T-helper 2 cell treated with Interferon-gamma antibody and Interleukin-4, amounts not matched to agents 100 ng/mL and 5 ng/mL, for 36 hours (primary cell): ENCODE results near the gene IL5RA. TPM values are rescaled to one million over a fixed set of nuclear protein-coding genes. Genes with fewer than 3 reads are reported as not detected.

ENCODE experiments used
- intact Hi-C: fragments of 100-400 bp; cut with micrococcal nuclease; formaldehyde crosslinking; loops from one replicate; pipeline ENCODE4 v1.15.1; 2023
- total RNA-seq: library from RNA; stranded (reverse); gene quantifications from 2 replicates; pipeline ENCODE4 v1.2.3, GENCODE V29; 2022

The IL5RA gene
- total RNA-seq, 1 donor from 2014 or later: not detected

DNA sequence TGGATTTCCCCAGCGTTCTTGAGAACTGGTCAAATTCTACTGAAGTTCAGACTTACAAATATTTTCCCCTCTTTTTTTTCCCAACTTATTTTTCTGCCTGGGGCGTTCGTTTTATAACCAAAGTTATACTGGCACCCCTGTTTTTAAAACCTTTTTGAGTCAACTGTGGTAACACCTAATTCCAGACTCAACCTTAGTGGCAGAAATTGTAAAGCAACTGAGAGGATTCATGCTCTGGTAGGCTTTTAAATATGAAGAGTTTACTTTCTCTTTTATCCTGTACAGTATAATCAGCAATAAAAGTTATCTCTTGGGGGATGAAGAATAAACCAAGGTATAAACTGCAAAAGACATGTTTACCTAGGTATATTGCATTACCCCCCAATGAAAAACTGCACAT is 2.3 kb downstream of the IL5RA start:
- intact Hi-C loops: no loop called here

DNA sequence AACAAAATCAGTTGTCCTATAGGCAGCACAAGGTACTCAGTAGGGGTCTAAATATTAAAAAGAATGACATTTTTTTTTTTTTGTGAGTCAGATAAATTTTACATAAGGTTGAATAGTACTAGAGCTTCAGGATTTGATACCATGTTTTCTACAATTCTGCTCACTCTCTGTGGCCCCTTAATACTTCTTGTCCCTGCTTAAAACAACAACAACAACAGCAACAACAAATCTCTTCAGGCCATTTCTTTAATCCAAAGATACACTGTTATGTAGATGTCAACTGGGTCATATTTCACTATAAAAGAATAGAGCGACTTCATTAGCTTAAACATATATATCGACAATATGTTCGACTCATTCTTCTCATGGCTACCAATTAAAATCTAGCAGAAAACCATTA is 3.0 kb downstream of the IL5RA start:
- intact Hi-C loops: no loop called here

DNA sequence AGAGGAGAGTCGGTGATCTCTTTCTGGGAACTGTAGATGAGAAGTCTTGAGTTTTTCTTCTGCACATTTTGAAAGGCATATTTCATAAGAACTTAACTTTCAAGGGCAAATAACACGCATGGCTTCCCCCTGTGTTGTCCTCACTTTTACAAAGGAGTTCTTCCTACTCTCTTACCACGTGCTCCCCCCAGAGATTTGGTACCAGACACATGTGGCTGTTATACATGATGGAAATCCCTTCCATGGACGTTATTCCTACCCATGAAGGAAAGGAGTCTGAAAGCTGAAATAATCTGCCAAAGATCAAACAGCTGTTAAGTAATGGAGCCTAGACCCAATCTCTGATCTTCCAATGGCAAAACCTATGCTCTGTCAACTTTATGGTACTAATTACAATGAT is 4.4 kb downstream of the IL5RA start:
- intact Hi-C loops: no loop called here

DNA sequence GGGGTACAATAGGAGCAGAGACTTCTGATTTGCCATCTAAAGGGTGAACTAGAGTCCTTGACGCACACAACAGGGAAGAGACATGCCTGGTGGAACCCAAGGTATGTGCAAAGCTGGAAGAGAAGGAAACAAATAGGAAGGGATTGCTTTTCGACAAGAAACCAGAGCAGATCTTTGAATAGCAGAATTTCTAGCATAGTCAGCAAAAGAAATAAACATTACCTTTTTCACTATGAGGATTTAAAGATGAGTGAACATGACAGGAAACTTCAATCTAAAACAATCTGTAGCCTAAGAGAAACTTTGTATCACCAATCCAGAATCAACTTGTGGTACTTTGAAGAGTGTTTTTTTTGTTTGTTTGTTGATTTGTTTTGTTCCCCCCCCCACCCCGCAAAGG is 4.9 kb downstream of the IL5RA start:
- intact Hi-C loops: no loop called here

DNA sequence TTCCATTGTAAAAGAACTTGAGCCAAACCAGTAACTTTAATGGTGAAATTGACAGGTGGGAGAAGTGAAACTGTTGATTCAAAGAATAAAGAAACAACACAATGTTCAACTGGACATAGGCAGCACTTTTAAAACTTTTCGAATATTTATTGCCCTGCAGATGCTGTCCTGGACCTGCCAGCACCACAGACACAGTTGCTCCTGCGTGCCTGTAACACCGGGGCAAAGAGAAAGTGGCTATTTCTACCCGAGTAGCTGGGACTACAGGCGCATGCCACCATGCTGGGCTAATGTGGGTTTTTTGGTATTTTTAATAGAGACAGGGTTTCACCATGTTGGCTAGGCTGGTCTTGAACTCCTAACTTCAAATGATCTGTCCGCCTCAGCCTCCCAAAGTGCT is 7.4 kb downstream of the IL5RA start:
- intact Hi-C loops: no loop called here

DNA sequence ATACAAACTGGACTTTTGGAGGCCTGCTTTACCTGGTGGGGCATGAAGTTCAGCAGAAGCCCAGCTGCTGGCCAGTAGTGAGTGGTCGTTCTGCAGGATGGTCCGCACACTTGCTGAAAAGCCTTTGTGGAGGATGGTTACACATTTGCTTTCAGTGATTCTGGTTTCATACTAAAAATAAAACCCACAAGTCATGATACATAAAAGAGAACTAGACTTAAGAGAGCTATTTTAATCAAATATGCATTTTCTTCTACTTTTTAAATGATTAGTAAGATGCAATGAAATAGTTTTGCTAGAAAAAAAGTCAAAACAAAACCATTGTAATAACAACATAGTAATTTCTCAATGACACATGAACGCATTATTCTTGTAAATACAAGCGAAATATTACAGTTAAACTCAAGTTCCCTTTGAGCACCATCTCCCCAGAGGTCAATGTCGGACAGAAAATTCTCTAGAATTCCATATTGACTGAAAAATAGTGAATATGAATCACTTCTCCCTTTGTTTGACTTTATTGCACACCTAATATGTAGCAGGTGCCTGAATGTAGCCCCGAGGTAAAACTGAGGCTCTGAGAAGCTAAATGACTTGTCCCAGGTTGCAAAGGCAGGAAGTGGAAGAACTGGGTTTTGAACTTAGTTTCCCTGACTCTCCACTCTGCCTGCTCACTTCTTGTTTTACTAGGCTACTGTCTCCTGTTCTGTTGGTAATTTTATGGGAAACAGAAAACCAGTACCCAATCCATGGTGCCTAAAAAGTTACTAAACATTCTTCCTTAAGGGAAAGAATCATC is 8.3 kb downstream of the IL5RA start:
- intact Hi-C loops: no loop called here

DNA sequence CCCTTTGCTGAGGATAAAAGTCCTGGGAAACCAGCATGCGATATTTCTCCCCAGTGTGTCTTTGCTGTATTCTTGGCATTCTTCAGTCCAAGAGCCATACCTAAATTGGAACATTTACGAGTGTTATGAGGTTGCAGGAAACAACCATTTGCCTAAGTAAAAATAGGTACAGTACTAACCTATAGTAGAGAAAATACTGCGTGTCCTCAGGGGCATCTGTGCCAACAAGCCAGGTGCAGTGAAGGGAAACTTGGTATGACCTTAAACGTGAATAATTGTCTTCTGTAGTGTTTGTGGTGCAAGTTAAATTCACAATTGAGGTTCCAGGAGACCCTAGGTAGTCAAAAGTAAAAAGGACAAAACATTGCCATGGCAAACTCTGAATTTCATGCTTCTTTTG is 12.2 kb downstream of the IL5RA start:
- intact Hi-C loops: no loop called here

DNA sequence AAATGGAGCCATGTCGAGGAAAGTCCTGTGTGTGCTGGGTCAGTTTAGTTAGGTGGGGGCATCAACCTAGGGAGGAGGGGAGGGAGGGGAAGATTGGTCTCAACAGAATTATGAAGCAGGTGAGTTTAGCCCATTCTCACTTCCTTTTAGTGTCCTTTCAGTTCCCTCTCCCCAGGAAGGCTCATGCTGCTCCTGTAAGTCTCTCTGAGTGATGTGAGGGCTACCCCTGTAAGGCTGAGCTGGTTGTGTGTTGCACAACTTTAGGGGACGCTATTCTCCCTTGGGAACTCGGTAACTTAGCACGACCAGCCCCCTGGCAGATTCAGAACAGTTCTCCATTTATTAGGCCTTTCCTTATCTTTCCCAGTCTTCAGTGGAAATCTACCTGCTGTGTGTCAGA is 21.2 kb downstream of the IL5RA start:
- intact Hi-C loops: no loop called here

DNA sequence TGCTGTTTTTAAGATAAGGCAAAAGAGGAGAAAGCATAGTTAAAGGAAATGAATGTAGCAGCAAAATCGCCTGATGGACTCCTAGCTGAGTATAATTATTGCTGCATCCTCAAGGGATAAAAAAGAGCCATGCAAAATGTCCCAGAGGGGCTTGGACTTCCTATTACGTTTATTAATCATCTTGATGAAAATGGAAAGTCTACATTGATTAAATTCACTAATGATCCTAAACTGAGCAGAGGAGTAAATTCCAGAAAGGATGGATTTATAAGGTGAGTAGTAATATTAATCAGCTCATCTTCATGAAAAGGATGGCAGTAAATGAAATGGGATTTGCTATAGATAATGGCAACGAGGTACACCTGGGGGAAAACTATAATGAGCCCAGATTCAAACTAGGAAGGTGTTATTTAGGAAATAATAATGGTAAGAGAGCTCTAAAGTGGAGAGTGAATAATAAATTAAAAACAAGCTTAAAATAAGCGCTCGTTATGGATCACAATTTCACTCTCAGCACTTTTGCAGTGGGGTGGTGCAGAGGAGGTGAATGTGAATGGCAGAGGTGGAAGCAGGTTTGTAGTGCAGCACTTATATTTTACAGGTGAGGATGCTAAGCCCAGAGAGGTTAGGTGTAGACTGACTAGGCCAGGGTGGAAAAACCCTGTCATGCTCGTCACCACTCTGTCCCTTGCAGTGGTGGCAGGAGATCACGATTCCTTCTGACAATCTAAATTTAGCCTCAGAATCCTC is 22.3 kb downstream of the IL5RA start:
- intact Hi-C loops: no loop called here

DNA sequence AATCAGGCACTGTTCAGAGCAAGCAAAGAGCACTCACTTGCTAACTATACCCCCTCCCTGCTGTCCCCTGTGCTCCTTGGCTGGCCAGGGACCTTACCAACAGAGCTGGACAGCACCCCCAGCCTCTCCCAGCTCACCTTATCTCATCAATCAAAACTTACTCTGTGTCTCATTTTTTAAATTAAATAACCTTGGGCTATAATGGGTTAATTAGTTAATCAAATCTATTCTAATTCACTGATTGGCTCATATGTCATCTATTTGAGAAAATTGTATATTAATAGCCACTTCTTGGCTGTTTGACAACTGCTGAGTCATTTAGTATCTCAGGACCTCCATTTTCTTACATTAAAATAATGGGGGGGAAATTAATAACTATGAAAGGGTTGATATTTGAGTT is 22.9 kb downstream of the IL5RA start:
- intact Hi-C loops: no loop called here

DNA sequence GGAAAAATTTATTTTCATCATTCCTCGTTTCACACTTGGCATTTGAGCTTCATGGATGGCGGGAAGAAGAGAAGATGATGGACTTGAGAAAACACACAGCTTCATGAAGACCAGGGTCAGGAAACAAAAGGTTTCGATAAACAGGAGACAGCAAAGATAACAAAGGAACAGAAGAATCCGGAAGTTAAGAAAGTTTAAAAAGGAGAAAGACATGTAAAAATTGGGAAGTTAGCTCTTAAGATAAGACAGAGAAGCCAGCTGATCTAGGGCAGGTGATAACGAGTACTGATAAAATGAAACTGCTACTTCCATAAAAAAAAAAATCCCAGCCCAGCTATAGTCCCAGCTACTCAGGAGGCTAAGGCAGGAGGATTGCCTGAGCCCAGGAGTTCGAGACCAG is 23.9 kb downstream of the IL5RA start:
- intact Hi-C loops: no loop called here

DNA sequence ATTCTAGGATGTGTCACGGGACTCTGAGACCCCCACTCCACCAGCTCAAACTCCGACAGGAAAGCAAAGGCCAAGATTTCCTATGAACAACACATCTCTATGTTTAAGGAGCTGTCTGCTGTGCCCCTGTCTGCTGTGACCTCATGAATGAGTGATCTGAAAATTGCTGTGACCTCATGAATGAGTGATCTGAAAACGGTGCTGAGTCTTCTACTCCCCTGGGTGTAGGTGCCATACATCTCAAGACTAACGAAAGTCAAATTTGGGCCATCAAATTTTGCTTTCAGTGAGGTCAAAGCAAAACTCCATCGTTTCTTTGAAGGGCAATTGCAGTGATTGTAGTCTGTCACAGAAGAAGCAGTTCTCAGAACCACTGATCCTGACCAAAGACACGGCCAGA is 24.4 kb downstream of the IL5RA start:
- intact Hi-C loops: no loop called here

DNA sequence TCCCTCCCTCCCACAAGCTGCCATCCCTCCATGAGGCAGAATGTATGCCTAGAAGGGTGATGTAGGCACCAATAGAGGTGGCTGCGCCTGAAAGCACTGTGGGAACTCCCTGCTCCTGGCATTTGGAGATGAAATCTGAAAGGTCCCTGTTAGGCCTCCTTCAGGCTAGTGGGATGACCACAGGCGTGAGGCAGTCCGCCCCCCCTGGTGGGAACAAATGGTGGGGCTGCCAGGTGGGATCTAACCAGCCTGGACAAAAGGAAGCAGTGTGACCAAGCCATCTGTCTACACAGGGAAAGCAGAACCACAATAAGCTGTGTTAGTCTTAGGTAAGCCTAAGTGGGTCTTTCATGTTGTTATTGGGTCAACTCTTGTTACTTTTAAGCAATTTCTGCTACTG is 25.3 kb downstream of the IL5RA start:
- intact Hi-C loops: no loop called here

DNA sequence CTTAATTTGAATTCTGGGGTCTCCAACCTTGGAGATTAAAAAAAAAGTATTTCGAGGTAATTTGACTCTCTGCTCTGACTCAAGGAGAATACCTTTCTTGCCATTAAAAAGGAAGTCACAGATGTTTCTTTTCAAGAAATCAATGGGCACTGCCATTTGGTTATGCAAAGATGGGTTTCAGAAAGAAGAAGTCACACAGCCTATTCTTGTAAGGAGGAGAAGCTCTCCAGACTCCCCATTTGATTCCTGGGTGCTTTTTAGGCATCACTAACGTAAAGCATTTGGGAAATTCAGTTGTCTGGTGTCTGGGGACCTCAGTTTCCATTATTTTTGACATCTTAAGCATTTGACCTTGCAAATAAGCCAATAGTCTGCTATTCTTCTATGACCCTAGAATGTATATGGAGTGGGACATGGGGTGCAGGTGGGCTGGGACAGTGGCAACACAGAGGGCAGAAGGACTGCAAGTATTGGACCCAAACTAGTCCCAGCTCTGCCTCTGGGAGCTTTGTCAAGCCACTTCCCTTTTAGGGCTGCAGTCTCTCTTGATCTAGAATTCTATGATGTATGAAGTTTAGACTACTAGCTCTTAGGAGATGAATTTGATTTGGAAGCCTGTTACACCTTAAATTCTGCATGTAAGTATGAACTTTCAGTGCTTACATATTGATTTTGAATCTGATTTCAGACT is 27.8 kb downstream of the IL5RA start:
- intact Hi-C loops: no loop called here

DNA sequence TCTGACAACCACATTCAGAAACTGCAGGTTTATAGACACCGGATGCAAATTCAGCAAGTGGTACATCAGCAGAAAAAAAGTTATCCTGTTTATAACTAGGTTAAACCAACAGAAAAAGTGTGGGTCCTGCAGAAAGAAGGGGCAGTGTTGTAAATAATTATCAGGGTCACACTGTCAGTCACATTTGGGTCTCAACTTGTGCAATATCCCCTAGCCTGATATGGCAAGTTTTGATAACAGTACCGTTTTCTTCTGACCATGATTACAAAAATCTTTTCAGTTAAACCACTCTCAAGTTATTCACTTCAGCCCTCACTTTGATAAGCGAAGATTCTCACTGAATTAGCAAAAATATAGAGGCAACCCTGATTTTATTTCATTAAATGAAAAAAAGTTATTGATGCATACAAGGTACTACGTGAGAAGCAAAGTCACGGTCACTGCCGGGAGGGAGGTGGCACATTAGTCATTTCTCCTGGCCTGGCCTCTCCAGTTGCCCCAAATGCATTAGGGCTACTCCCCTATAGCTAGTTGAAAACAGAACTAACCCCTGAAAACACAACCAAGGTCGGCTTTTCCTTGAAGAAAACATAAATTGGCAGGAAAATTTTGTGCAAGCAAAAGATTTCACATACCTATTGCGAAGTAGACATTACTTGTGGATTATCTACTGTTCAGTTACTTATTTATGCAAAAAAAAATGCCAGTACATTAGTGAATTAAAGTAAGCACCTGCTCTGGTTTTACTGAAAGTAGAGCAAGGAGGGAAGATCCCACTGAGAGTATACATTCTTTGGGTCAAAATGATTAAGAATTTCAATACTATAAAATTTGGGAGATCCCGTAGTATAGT is 28.6 kb downstream of the IL5RA start:
- intact Hi-C loops: no loop called here

DNA sequence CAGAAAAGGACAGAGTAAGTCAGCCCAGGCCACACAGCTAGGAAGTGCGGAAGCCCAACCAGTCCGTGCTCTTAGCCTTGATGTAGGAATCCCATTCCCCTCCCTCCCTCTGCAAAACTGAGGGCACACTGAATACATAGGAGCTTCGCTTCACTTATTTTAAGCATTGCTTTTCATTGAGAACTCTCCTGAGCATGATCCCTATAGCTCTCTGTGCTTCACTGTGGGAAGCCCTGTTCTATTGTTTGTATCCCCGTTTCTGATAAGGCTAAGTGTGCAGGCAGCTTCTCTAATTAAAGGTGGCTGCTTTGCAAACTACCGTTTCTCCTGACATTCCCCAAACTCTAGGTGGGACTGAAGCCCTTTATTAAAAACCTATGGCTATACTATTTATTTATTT is 29.9 kb downstream of the IL5RA start:
- intact Hi-C loops: no loop called here

DNA sequence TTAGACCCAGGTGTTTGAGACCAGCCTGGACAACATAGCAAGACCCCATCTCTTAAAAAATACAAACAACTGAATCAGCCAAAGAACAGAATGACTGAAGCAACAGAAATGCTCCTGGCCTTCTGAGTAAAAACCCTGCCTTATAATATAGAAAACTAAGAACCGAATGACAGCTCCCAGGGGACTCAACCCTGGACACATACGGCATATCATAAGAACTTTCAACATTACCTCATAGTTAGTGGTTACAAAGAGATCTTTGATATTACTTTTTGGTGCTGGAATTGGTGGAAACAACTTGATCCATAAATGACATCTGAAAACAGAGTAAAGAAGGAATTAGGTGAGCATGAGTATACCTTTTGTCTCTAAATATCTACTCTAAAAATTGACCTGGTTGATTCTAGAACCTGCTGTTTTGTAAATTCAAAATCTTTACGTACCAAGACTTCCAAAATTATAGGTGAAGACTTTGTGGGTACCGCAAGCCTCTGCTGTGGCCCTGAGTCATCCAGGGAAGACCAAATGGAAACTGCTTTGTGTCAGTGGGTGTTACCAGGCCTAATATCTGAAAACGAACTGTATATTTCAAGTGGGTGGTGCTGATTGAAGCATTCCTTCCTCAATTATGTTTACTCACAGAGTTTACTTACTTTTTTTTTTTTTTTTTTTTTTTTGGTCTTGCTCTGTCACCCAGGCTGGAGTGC is 35.5 kb downstream of the IL5RA start:
- intact Hi-C loops: no loop called here

DNA sequence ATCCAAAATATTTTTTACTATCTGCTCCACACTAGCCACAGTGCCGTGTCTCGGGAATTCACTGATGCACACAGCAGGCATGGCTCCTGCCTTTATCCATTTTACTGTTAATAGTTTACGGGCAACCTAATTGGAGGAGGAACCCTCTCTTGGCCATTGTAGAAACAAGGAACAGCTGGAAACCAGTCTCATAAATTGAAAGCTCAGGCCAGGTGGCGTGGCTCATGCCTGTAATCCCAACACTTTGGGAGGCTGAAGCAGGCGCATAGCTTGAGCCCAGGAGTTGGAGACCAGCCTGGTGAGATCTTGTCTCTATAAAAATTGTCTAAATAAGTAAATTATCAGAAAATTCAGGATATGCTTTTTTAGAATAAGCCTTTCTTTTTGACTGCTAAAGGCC is 39.0 kb downstream of the IL5RA start:
- intact Hi-C loops: no loop called here

DNA sequence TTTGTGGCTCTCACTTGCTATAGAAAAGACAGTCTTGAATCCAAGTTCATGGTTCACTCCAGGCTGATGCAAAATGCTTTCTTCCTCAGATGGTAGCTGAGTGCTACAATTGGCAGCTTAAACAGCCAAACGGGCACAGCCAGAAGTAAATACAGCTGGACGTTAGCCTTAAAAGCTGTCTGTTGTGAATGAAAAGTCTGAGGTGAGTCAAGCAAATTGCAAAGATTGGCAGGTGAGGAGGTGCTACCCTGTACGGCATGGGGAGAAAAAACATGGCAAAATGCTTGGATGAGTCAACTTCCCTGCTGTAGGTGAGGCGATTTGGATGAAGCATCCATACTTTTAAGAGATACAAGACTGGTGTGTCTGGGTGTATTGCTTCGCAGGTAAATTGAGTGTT is 40.5 kb downstream of the IL5RA start:
- intact Hi-C loops: no loop called here

DNA sequence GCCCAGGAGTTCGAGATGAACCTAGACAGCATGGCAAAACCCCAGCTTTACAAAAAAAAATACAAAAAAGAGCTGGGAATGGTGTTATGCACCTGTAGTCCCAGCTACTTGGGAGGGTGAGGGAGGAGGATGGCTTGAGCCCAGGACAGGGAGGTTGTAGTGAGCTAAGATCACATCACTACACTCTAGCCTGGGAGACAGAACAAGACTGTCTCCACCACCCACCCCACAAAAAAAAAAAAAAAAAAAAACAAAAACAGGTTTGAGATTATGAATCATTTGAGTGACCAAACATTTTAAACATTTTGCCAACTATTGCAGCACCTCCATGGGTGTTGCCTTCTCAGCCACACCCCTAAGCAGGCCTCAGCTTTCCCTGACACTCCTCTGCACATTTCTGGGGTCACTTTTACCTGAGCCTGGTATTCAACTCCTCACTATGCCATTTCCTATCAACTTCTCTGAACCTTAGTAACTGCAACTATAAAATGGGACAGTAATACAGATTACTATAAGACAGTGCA is 41.8 kb downstream of the IL5RA start:
- intact Hi-C loops: no loop called here

DNA sequence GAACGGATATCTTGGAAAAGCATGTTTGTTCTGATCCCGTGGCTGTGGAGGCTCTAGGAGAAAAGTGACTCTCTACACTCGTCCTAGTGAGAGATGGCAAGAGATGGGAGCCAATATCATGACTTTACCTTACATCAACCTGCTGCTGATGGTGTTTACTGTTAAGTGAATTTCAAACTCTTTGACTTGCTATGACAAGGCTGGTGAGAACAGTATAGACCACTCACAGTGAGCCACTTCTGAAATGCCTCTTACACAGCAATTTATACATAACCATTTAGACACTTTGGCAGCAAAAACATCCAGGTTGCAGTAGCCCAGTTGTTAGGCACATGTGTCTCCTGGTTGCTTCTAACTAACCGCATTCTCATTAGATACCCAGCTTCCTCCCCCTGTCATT is 43.3 kb downstream of the IL5RA start:
- intact Hi-C loops: no loop called here
